ENCODE results near the gene LRRIQ3. TPM values are rescaled to one million over a fixed set of nuclear protein-coding genes. Genes with fewer than 3 reads are reported as not detected.

The LRRIQ3 gene
- total and polyA plus RNA-seq, 2 donors (not counting 3 experiments of a cell fraction or from before 2014, with no cell fraction given), result 0.21 to 1.1 TPM

DNA sequence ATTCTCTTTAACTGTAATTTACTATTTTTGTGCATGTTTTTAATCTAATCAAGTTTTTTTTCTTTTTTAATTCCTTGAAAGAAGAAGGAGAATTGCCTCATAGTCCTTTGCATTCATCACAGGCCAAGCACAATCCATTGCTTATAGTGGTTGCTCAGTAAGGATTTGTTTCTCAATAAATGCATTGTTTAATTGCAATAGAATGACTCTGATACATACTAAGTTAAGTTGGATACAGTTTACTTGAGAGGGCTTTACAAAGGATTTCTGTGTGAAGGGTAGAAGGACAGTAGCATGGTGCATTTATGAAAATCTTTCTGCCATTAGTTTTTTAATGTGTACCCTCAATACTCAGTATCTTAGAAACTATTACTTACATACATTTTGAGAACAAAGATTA is 186.2 kb downstream of the LRRIQ3 start:
- ChIA-PET POLR2A (no interaction called here), CTCF (no interaction called here)
- Histone ChIP-seq H2AFZ (ENCODE audit: low read depth, low read length) (no peak overlapping the region), H3K9me1 (replicated peaks; ENCODE audit: control insufficient read depth, extremely low read depth, insufficient read depth, low read length) (no peaks in the 10 kb centered on the region), H4K20me1 (replicated peaks; ENCODE audit: control insufficient read depth, extremely low read depth, insufficient read depth, low read length) (no peaks in the 10 kb centered on the region), H3K27me3 (ENCODE audit: control insufficient read depth in 2 of 2, insufficient read depth in 2 of 2, low read length in 2 of 2) (no peaks in the 10 kb centered on the region), H3K27ac (ENCODE audit: insufficient read depth, low read depth, low read length) (no peak overlapping the region), H3K4me2 (ENCODE audit: insufficient read depth, low read length) (no peak overlapping the region), H3K4me1 (ENCODE audit: control insufficient read depth, extremely low read depth, insufficient read depth, low read length) (no peaks in the 10 kb centered on the region), H3K36me3 (ENCODE audit: control insufficient read depth in 2 of 2, extremely low read depth in 1 of 2, insufficient read depth in 2 of 2, low read length in 2 of 2) (no peaks in the 10 kb centered on the region), H3K79me2 (ENCODE audit: control insufficient read depth, insufficient read depth, low read length) (no peaks in the 10 kb centered on the region), H3K4me3 (replicated peaks in 1 of 3; ENCODE audit: insufficient read depth in 1 of 3, low read depth in 1 of 3, low read length in 3 of 3) (no peak overlapping the region), H3K9me3 (replicated peaks; ENCODE audit: control insufficient read depth, insufficient read depth, low read length) (no peaks in the 10 kb centered on the region), H3K9ac (replicated peaks; ENCODE audit: extremely low read depth, insufficient read depth, low read length) (no peak overlapping the region)
- no TSS peak for BruUV-seq (replicated peaks)
- intact Hi-C loops (cut with micrococcal nuclease), result no loop called here
- TF ChIP-seq EZH2 (IDR thresholded peaks at IDR 0.05; ENCODE audit: borderline replicate concordance, low read depth, low read length, severe bottlenecking) (no peak), MYC (IDR thresholded peaks at IDR 0.05; ENCODE audit: low read depth, low read length) (no peak), GATA2 (IDR thresholded peaks at IDR 0.05; ENCODE audit: insufficient read depth, insufficient read length, low read depth, low read length) (no peak)
- no peak for FAIRE-seq
- dilution Hi-C loops (cut with MboI; ENCODE audit: extremely low pct_ligation_motif_present, low sequenced_read_pairs), result no loop called here
- no peak for DNase-seq (ENCODE audit: low read depth, low spot score)

DNA sequence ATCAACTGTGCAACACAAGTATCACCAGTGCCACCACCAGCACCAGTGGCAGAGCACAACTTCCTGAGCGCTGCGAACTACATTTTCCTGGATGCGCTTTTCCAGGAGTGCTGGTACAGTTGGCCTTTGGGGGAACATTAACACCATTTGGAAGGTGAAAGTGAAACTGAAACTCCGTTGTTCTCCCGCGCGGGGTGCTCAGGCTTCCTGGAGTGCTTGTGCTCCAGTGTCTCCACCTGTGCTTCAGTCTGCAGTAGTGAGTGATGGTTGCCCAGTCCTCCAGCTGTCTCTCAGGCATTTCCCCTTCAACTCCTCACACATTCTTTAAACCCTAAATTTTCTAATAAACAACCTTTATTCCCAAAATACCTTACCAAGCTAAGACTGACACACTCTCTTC is 187.8 kb downstream of the LRRIQ3 start:
- CTCF ChIA-PET, result no interaction called here

More for the DNA sequence above, 187.8 kb downstream of the LRRIQ3 start:
- BruUV-seq (replicated peaks), result no TSS peak
- intact Hi-C loops (cut with micrococcal nuclease), result no loop called here
- Histone ChIP-seq H3K27me3 (ENCODE audit: control insufficient read depth in 2 of 2, insufficient read depth in 2 of 2, low read length in 2 of 2) (no peaks in the 10 kb centered on the region), H4K20me1 (replicated peaks; ENCODE audit: control insufficient read depth, extremely low read depth, insufficient read depth, low read length) (no peaks in the 10 kb centered on the region), H3K36me3 (ENCODE audit: control insufficient read depth in 2 of 2, extremely low read depth in 1 of 2, insufficient read depth in 2 of 2, low read length in 2 of 2) (no peaks in the 10 kb centered on the region), H3K4me1 (ENCODE audit: control insufficient read depth, extremely low read depth, insufficient read depth, low read length) (no peaks in the 10 kb centered on the region), H3K9me1 (replicated peaks; ENCODE audit: control insufficient read depth, extremely low read depth, insufficient read depth, low read length) (no peaks in the 10 kb centered on the region), H3K79me2 (ENCODE audit: control insufficient read depth, insufficient read depth, low read length) (no peaks in the 10 kb centered on the region), H3K27ac (ENCODE audit: insufficient read depth, low read depth, low read length) (no peak overlapping the region), H2AFZ (ENCODE audit: low read depth, low read length) (no peak overlapping the region), H3K9me3 (replicated peaks; ENCODE audit: control insufficient read depth, insufficient read depth, low read length) (no peaks in the 10 kb centered on the region), H3K4me3 (replicated peaks in 1 of 3; ENCODE audit: insufficient read depth in 1 of 3, low read depth in 1 of 3, low read length in 3 of 3) (no peak overlapping the region), H3K9ac (replicated peaks; ENCODE audit: extremely low read depth, insufficient read depth, low read length) (no peak overlapping the region), H3K4me2 (ENCODE audit: insufficient read depth, low read length) (no peak overlapping the region)
- POLR2A ChIA-PET, result no interaction called here
- FAIRE-seq (no peak), DNase-seq (ENCODE audit: low read depth, low spot score) (no peak)
- dilution Hi-C loops (cut with MboI; ENCODE audit: extremely low pct_ligation_motif_present, low sequenced_read_pairs), result no loop called here
- TF ChIP-seq POLR2AphosphoS5 (IDR thresholded peaks at IDR 0.05; ENCODE audit: insufficient read depth, low read depth, low read length) (no peak), POLR2A (IDR thresholded peaks at IDR 0.05; ENCODE audit: low read depth, low read length) (no peak), CTCF (IDR thresholded peaks at IDR 0.05; ENCODE audit: extremely low read depth in 1 of 2, insufficient read depth in 1 of 2, low read depth in 1 of 2, low read length in 2 of 2) (no peak), MYC (IDR thresholded peaks at IDR 0.05; ENCODE audit: low read depth, low read length) (no peak), JUN (IDR thresholded peaks at IDR 0.05; ENCODE audit: borderline replicate concordance, insufficient read depth, insufficient read length, low read depth) (no peak), FOS (IDR thresholded peaks at IDR 0.05; ENCODE audit: borderline replicate concordance, insufficient read depth, low read length) (no peak), GATA2 (IDR thresholded peaks at IDR 0.05; ENCODE audit: insufficient read depth, insufficient read length, low read depth, low read length) (no peak), EZH2 (IDR thresholded peaks at IDR 0.05; ENCODE audit: borderline replicate concordance, low read depth, low read length, severe bottlenecking) (no peak), MAX (IDR thresholded peaks at IDR 0.05; ENCODE audit: insufficient read depth, insufficient read length) (no peak)
